PFSK-1 (cell line): Measurements from ENCODE around the gene CDK15.

Experiments
- FOXP2 ChIP-seq: optimal IDR thresholded peaks from 2 replicates; pipeline ENCODE3; 2011; ENCODE audit warnings: borderline replicate concordance, control low read depth, inconsistent platforms; ENCODE audit not compliant: insufficient read depth; ENCODE audit errors: extremely low read length, extremely low read depth
- POLR2AphosphoS5 ChIP-seq: IDR thresholded peaks from 2 replicates; pipeline ENCODE4 v1.6.1; 2012; ENCODE audit warnings: low read depth, mild to moderate bottlenecking, control low read depth, low read length, moderate library complexity
- REST ChIP-seq, 2 experiments: IDR thresholded peaks; 2 replicates each; pipeline versions ENCODE4 v1.6.1 to v1.8.0; 2011 to 2012; ENCODE audit warnings: low read depth in 2 of 2, low read length in 2 of 2, control low read depth in 1 of 2, inconsistent platforms in 1 of 2, mild to moderate bottlenecking in 1 of 2, moderate library complexity in 1 of 2; ENCODE audit not compliant: insufficient read depth in 1 of 2
- SIN3A ChIP-seq: IDR thresholded peaks from 2 replicates; pipeline ENCODE4 v1.6.1; 2012; ENCODE audit warnings: mild to moderate bottlenecking, low read length, moderate library complexity, borderline replicate concordance; ENCODE audit not compliant: insufficient read depth
- TAF1 ChIP-seq: IDR thresholded peaks from 2 replicates; pipeline ENCODE4 v1.6.1; 2012; ENCODE audit warnings: low read length, control low read depth, borderline replicate concordance; ENCODE audit not compliant: insufficient read depth

Gene CDK15

DNA sequence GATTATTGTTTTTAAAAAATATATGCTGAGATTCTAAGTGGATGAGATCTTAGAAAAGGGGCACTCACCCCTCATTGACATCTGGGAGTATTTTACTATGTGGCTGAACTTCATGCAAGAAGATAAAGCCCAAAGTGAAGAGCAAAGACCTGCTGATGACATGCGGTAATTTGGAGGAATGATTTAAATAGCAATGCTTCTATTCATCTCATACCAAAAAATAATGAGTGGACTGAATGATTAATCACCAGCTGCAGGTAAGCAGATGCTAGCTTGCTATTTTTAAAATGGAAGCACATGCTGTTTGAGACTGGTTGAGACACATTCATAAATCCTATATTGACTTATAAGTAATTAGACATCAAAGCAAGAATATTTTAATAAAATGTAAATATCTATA is 12.7 kb upstream of the CDK15 start:
- TF ChIP-seq SIN3A = no peak
- TF ChIP-seq POLR2AphosphoS5 = no peak

GRCh38 chr2:201794294-201794693 is 12.0 kb upstream of the CDK15 start:
- no peak for TF ChIP-seq FOXP2
- TF ChIP-seq REST (IDR thresholded peaks at IDR 0.05; ENCODE audit: insufficient read depth in 1 of 2, low read depth in 2 of 2, low read length in 2 of 2) = no peak
- no peak for TF ChIP-seq TAF1
- TF ChIP-seq POLR2AphosphoS5 = no peak

- TF ChIP-seq TAF1 (no peak), REST (IDR thresholded peaks at IDR 0.05; ENCODE audit: insufficient read depth in 1 of 2, low read depth in 2 of 2, low read length in 2 of 2) (no peak), FOXP2 (no peak), SIN3A (no peak), POLR2AphosphoS5 (no peak)
Measured at GRCh38 chr2:201795607-201796477, 10.5 kb upstream of the CDK15 start.

GRCh38 chr2:201796478-201796865 is 9.9 kb upstream of the CDK15 start:
- no peak for TF ChIP-seq FOXP2
- TF ChIP-seq SIN3A = no peak
- TF ChIP-seq TAF1 = no peak
- no peak for TF ChIP-seq POLR2AphosphoS5
- no peak for TF ChIP-seq REST (IDR thresholded peaks at IDR 0.05; ENCODE audit: insufficient read depth in 1 of 2, low read depth in 2 of 2, low read length in 2 of 2)

DNA sequence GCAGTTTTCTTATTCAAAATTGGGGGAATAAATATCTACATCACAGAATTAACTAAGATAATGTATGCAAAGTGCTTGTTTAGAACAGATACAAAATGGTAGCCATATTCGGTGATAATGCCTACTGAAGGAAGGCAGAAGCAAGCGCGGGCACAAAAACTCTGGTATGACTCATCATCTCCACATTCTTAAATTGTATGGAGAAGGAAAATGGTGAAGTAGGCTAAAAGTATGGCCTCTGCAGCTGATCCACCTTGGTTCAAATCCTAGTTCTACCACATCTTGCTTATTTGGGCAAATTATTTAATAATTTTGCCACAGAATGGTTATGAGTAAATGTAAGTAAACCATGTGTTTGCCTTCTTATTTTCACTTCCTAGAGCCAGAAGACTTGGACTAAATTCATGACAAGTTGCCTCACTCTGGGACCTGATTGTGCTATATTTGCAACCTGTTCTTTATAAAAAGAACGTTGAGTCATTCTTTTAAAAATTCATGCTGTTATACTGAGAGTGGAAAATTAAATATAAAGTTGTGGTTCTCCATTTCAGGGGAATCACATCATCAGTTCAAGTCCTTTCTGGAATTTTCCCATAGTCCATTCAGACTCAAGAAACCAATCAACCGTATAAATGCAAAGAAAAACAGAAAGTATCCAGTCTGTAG is 9.0 kb upstream of the CDK15 start:
- TF ChIP-seq FOXP2 = no peak

- TF ChIP-seq REST (IDR thresholded peaks at IDR 0.05; ENCODE audit: insufficient read depth in 1 of 2, low read depth in 2 of 2, low read length in 2 of 2) (no peak), POLR2AphosphoS5 (no peak), SIN3A (no peak), TAF1 (no peak), FOXP2 (no peak)
Measured at GRCh38 chr2:201798252-201798913, 8.0 kb upstream of the CDK15 start.
